ENCODE measurements around the gene SLC1A2. TPM values are rescaled to one million over a fixed set of nuclear protein-coding genes. Genes with fewer than 3 reads are reported as not detected.

The SLC1A2 gene
- total RNA-seq, 1 experiment from 2014 or later: not detected

GRCh38 chr11:35418282-35419183 lies 825 bp downstream of the SLC1A2 start:
- DNase-seq (ENCODE audit: low read depth): no peak
- in situ Hi-C loops (cut with HindIII; ENCODE audit: low pct_unique_long_range_greater_than_20kb, low sequenced_read_pairs): no loop called here

DNA sequence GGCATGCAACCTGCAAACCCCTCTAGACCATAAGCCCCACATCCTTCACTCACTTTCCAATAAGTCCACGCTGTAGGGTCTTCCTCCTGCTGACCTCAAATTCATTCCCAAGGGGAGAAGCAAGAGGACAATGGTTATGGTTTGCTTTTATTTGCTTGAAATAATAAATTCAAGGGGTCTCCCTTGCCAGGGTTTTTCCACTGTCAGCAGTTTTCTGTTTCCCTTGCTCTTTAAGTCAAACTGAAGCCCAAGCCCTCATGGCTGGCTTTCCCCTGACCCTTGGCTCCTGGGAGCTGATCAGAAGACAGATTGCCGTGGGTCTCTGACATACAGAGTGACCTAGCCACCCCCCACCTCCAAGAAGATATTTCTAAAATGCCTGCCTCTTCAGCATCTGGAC lies 3.9 kb downstream of the SLC1A2 start:
- no peak for DNase-seq (ENCODE audit: low read depth)
- in situ Hi-C loops (cut with HindIII; ENCODE audit: low pct_unique_long_range_greater_than_20kb, low sequenced_read_pairs): no loop called here

GRCh38 chr11:35414776-35415175 lies 4.6 kb downstream of the SLC1A2 start:
- in situ Hi-C loops (cut with HindIII; ENCODE audit: low pct_unique_long_range_greater_than_20kb, low sequenced_read_pairs): no loop called here
- no peak for DNase-seq (ENCODE audit: low read depth)

DNA sequence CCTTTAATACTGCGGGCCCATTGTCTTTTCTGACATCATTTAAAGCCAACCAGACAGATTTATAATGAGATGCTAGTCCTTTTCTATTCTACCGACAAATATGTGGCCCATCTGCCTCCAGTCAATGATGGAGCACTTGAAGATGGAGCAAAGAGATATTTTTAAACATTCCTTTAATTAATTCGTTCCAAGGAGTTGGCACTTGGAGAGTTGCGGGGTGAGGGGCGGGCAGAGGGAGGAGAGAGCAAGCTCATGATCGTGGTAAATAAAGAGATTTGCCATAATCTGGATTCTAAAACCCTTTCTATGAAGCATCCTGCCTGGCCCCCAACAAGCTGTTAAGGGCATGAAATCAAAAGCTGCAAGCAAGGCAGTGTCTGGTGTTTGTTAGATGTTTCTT lies 5.0 kb downstream of the SLC1A2 start:
- in situ Hi-C loops (cut with HindIII; ENCODE audit: low pct_unique_long_range_greater_than_20kb, low sequenced_read_pairs): no loop called here
- no peak for DNase-seq (ENCODE audit: low read depth)

GRCh38 chr11:35413598-35413997 lies 5.8 kb downstream of the SLC1A2 start:
- in situ Hi-C loops (cut with HindIII; ENCODE audit: low pct_unique_long_range_greater_than_20kb, low sequenced_read_pairs): no loop called here
- DNase-seq (ENCODE audit: low read depth): no peak

DNA sequence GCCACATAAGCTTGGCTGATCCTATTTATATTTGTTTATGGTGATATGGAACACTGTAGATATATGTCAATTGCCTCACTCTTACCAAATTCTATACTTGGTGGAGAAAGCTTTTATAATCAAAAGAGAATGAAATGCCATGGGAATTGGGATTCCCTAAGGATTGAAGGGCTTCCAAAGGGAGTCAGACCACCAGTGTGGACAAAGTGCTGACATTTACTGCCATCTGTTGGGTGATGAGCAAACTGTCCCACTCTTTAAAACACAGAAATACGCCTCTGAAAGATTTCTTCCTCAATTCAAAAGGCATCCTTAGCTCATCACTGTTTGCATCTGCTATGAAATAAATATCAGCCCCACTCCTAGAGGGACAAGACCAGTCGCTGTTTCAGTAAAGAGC lies 7.1 kb downstream of the SLC1A2 start:
- no peak for DNase-seq (ENCODE audit: low read depth)
- in situ Hi-C loops (cut with HindIII; ENCODE audit: low pct_unique_long_range_greater_than_20kb, low sequenced_read_pairs): no loop called here

GRCh38 chr11:35407041-35407440 lies 12.3 kb downstream of the SLC1A2 start:
- DNase-seq (ENCODE audit: low read depth): no peak
- in situ Hi-C loops (cut with HindIII; ENCODE audit: low pct_unique_long_range_greater_than_20kb, low sequenced_read_pairs): no loop called here

DNA sequence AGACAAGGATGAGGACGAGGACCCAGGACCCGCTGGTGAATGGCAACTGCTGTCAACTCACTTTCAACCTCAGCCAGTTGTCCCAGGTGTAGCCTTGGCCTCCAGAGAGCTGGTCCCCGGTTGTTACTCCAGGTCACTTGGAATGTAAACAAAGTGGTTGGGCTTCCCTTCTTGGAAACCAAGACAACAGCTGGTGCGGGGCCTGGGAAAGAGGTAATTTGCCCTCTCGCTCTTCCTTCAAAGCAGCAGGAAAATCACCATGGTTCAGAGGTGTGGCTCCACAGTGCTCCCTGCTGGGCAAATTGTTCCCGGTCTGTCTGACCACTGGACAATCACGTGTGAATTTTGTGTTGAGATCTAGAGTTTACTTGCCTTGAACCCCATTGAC lies 15.0 kb downstream of the SLC1A2 start:
- no peak for DNase-seq (ENCODE audit: low read depth)
- in situ Hi-C loops (cut with HindIII; ENCODE audit: low pct_unique_long_range_greater_than_20kb, low sequenced_read_pairs): no loop called here

DNA sequence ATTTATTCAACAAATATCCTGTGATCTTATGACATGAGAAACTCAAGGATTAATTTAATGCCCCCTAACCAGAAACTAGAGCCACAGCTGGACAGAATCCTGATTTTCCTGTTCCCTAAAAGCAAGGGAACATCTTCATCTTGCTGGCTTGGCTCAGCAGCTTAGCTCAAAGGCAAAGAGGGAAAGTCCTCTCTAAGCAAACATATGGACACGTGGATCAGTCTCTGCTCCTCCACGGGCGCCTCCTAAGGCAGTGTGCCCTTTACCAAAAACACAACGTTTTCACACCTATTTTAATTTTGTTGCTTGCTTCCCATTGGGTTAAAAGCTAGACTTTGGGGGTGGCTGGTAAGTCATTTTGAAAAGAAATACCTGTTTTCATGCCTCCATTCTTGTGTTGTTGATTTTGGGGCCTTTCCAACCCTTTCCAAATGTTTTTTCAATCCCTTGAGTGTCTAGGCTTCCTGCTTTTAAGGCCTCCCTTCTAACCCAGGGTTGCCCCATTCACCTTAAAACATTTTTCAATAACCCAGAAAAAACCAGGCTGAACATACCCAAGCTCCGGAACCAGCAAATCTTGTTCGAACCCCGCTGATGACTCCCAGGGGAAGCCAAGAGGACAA lies 15.5 kb downstream of the SLC1A2 start:
- in situ Hi-C loops (cut with HindIII; ENCODE audit: low pct_unique_long_range_greater_than_20kb, low sequenced_read_pairs): no loop called here
- no peak for DNase-seq (ENCODE audit: low read depth)

GRCh38 chr11:35402751-35403660 lies 16.4 kb downstream of the SLC1A2 start:
- in situ Hi-C loops (cut with HindIII; ENCODE audit: low pct_unique_long_range_greater_than_20kb, low sequenced_read_pairs): no loop called here

GRCh38 chr11:35398881-35399280 lies 20.5 kb downstream of the SLC1A2 start:
- no peak for DNase-seq (ENCODE audit: low read depth)
- in situ Hi-C loops (cut with HindIII; ENCODE audit: low pct_unique_long_range_greater_than_20kb, low sequenced_read_pairs): no loop called here

More at GRCh38 chr11:35402751-35403660, 16.4 kb downstream of the SLC1A2 start:
- no peak for DNase-seq (ENCODE audit: low read depth)

DNA sequence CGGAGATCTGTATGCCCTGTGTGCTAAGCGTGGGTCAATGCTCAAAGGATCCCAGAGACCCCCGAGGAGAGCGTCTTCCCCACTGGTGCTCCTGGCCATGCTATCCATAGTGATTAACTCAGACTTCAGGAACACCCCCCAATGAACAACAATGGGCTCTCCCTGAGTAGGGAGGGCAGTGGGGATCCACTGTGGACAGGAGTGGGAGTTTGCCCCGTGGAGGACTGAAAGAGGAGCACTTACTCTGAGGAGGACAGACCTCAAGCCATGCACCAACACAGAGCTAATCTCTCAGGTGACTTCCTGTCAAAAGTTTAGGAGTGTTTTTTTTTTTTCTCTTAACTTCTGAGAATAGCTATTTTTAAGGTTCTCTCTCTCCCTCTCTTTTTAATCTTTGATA lies 24.4 kb downstream of the SLC1A2 start:
- no peak for DNase-seq (ENCODE audit: low read depth)
- in situ Hi-C loops (cut with HindIII; ENCODE audit: low pct_unique_long_range_greater_than_20kb, low sequenced_read_pairs): no loop called here

- in situ Hi-C loops (cut with HindIII; ENCODE audit: low pct_unique_long_range_greater_than_20kb, low sequenced_read_pairs): no loop called here
- no peak for DNase-seq (ENCODE audit: low read depth)
These were observed 26.3 kb downstream of the SLC1A2 start for GRCh38 chr11:35393098-35393497.

DNA sequence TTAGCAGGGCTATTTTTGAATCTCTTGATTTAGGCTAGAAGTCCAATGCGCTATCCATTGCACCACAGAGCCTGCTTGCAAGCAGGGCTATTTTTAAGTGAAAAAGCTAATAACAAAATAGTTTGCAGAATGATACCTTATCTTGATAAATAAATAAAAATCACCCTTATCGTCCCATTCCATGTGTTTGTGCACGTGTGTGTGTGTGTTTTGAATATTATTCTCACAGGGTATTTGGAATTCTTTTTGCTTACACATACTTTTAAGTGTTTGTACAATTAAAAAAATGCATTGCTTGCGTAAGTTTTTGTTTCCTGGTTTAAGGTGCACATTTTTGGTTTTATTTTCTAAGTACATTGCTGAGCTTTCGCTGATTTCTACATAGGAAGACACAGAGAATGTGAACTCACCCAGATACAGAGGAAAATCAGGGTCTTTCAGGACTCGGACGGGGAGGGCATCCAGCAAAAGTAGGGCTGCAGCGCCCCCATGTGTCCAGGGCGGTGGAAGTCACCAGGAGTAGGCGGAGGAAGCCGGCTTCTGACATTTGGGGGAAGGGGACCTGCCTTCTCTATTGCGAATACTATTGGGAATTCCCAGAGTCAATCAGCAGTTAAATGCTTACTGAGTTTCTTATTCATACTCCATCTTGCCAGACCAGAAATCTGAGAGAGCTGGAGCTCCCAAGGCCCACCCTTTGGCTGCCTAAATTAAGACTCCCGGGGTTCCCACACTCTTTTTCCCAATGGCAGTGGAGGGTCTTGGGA lies 27.3 kb downstream of the SLC1A2 start:
- in situ Hi-C loops (cut with HindIII; ENCODE audit: low pct_unique_long_range_greater_than_20kb, low sequenced_read_pairs): no loop called here
- peak; percentile 45 for DNase-seq (ENCODE audit: low read depth)

DNA sequence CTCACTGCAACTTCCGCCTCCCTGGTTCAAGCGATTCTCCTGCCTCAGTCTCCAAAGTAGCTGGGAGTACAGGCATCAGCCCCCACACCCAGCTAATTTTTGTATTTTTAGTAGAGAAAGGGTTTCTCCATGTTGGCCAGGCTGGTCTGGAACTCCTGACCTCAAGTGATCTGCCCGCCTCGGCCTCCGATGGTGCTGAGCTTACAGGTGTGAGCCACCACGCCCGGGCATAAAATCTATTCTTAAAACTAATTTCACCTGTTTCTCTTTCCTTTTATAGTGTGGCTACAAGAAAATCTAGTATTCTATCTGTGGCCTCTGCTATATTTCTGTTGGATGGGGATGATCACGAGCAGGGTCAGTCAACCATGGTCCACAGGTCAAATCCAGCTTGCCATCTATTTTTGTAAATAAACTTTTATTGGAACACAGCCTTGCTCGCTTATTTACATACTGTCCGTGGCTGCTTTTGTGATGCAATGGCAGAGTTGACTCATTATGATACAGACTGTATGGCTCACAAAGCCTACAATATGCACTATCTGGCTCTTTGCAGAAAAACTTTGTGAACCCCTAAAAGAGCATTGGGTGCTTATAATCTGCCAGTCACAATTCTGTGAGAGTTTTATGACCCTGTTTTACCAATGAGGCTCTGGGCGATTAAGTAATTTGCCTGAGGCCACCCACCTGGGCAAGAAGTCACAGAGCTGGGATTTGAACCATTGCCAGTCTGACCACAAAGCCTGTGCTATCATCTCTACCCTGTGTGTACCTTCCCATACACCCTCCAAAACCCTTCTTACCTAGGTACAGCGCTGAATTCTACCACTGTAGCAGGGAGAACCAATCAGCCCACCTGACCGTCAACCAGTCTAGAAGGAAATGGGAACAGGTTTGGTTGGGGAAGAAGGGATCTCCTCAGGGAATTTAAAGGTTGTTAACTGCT lies 28.3 kb downstream of the SLC1A2 start:
- DNase-seq (ENCODE audit: low read depth): peak; percentile 55
- in situ Hi-C loops (cut with HindIII; ENCODE audit: low pct_unique_long_range_greater_than_20kb, low sequenced_read_pairs): no loop called here

DNA sequence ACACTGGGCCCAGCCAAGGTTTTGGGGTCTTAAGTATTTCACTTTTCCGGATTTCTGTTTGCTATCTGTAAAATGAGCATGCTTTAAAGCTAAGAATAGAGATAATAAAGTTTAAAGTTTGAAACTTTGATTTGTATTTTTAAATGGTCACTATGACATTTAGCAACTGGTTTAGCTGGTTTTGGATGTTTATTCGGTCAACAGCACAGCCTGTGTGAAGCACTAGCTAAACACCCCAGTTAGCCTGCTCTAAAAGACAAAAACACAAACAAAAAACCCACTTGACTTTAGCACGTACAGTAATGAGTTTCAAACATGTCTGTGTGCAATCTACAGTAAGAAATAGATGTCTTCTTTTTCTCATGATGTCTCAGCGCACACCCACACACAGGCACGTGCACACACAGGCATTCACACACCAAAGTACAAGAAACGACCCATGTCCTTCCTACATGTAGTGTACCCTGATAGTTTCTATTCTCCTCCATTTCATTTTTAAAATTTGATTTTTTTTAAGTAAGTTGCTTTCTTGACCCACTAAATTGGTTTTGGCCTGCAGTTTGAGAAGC lies 29.4 kb downstream of the SLC1A2 start:
- in situ Hi-C loops (cut with HindIII; ENCODE audit: low pct_unique_long_range_greater_than_20kb, low sequenced_read_pairs): no loop called here
- no peak for DNase-seq (ENCODE audit: low read depth)

GRCh38 chr11:35389112-35389511 lies 30.2 kb downstream of the SLC1A2 start:
- in situ Hi-C loops (cut with HindIII; ENCODE audit: low pct_unique_long_range_greater_than_20kb, low sequenced_read_pairs): no loop called here
- DNase-seq (ENCODE audit: low read depth): no peak

Measured in Caki2 (cell line).